ENCODE data around the gene BPTF.

GRCh38 chr17:67946513-67946912, 121.2 kb downstream of the BPTF start:
- TF ChIP-seq CTCF (IDR thresholded peaks at IDR 0.05) = no peak
- no peak for TF ChIP-seq ZFX (IDR thresholded peaks at IDR 0.05; ENCODE audit: borderline replicate concordance)

Data from 22Rv1 (cell line).